Rectal smooth muscle tissue (tissue), 1 donor: Measurements from ENCODE around the gene MUC2.

Experiments used
- H3K27ac ChIP-seq: one replicate; pipeline ENCODE4 v1.7.0; 2013; ENCODE audit warnings: low read depth, low read length, inconsistent platforms
- H3K27me3 ChIP-seq: one replicate; pipeline ENCODE4 v1.7.0; 2013; ENCODE audit warnings: low read length; ENCODE audit not compliant: control insufficient read depth, insufficient read depth
- H3K36me3 ChIP-seq: one replicate; pipeline ENCODE4 v1.7.0; 2013; ENCODE audit warnings: low read length; ENCODE audit not compliant: control insufficient read depth, insufficient read depth
- H3K4me1 ChIP-seq: one replicate; pipeline ENCODE4 v1.7.0; 2013; ENCODE audit warnings: low read length; ENCODE audit not compliant: control insufficient read depth, insufficient read depth
- H3K4me3 ChIP-seq: one replicate; pipeline ENCODE4 v1.7.0; 2013; ENCODE audit warnings: low read length
- H3K9ac ChIP-seq: one replicate; pipeline ENCODE4 v1.7.0; 2013; ENCODE audit warnings: low read length

The MUC2 gene

DNA sequence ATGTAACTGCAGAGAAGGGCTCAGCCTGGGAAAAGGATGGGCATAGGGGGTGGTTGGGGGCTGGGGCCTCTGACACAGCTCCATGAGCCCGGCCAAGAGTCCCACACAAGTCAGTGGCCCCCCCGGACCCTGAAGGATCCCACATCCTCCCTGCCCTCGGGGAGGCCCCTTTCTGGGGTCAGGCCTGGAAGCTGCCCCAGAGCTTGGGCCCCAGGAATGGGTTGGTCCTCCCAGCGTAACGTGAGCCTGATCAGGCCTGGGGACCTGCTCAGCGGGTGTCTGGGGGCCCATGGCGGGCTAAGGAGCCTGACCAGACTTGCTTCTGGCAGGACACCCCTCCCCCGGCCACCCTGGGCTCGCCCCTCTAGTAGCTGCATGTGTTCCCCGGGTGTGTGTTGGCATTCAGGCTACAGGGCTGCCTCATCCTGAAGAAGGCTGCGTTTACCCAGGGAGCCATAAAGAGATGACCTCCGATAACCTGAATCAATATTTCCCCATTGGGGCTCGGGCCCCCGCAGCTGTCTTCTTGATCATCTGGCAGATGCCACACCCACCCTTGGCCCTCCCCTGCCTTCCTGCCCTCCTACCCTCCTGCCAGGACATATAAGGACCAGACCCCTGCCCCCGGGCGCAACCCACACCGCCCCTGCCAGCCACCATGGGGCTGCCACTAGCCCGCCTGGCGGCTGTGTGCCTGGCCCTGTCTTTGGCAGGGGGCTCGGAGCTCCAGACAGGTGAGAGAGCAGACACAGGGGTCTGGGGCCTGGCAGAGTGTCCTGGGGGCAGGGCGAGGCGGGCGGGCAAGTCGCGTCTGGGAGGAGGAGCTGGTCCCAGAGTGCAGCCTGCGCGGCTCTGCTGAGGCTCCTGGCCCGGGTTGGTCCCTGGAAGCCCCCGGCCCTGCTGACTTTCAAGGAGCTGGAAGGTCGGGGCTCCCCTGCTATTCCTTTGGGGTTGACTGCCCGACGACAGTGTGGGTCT lies at the start of gene MUC2:
MUC2 (plus strand) TSS at position 631 of the 978 bp plus-strand sequence.
- Histone ChIP-seq H3K4me3 (peak within 1 kb of the TSS; percentile 16), H3K4me1 (no peaks in the 10 kb centered on the region), H3K36me3 (no peaks in the 10 kb centered on the region), H3K27me3 (no peaks in the 10 kb centered on the region), H3K27ac (no peak within 1 kb of the TSS), H3K9ac (no peak within 1 kb of the TSS)

DNA sequence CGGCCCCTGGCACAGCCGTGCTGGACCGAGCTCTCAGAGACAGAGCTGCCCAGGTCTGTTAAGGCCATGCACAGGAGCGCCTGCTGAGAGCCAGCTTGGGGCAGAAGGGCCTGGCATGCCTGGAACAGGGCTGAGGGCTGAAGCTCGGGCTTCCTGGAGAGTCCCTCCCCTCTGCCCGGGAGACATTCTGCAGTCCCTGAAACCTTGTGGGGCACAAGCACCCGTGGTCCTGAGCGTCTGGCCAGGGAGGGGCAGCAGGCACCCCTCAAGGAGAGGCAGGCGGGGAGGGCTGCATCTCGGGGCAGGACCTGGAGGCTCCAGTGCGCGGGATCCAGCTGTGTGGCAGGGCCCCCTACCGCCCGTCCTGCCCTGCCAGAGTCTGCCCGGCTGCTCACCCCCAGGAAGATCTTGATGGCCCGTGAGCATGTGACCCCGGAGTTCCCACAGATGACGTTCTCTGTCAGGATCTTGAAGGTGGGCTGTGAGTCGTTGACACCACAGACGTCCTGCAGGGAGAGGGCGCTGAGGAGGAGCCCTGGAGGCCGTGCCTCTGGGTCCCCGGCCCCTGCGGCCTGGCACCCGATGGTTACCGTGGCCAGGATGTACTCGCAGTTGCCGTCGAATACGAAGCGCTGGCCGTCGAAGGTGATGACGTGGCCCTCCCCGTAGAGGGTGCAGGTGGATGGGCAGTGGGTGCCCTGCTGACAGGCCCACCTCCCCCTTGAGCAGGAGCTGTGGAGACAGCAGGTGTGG lies 49.1 kb upstream of the MUC2 start:
- Histone ChIP-seq H3K4me1 (no peaks in the 10 kb centered on the region), H3K36me3 (no peaks in the 10 kb centered on the region)

DNA sequence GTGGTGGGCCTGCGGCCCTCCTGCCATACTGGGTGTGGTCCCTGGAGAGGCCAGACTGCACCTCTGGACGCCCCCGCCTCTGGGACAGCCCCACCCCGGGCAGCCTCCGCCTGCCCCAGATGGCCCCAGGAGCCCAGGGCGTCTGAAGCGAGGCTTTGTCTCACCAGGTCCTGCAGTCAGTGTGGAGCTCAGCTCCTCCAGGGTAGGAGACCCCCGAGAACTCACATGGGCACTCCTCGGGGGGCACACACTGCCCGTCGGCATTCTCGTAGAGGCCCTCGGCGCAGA lies 48.6 kb upstream of the MUC2 start:
- Histone ChIP-seq H3K4me1 (no peaks in the 10 kb centered on the region), H3K9ac (no peak overlapping the region), H3K27me3 (no peaks in the 10 kb centered on the region), H3K4me3 (no peak overlapping the region), H3K27ac (no peak overlapping the region), H3K36me3 (no peaks in the 10 kb centered on the region)

More for the DNA sequence above, 49.1 kb upstream of the MUC2 start:
- Histone ChIP-seq H3K4me3 (no peak overlapping the region), H3K9ac (no peak overlapping the region), H3K27ac (no peak overlapping the region), H3K27me3 (no peaks in the 10 kb centered on the region)

DNA sequence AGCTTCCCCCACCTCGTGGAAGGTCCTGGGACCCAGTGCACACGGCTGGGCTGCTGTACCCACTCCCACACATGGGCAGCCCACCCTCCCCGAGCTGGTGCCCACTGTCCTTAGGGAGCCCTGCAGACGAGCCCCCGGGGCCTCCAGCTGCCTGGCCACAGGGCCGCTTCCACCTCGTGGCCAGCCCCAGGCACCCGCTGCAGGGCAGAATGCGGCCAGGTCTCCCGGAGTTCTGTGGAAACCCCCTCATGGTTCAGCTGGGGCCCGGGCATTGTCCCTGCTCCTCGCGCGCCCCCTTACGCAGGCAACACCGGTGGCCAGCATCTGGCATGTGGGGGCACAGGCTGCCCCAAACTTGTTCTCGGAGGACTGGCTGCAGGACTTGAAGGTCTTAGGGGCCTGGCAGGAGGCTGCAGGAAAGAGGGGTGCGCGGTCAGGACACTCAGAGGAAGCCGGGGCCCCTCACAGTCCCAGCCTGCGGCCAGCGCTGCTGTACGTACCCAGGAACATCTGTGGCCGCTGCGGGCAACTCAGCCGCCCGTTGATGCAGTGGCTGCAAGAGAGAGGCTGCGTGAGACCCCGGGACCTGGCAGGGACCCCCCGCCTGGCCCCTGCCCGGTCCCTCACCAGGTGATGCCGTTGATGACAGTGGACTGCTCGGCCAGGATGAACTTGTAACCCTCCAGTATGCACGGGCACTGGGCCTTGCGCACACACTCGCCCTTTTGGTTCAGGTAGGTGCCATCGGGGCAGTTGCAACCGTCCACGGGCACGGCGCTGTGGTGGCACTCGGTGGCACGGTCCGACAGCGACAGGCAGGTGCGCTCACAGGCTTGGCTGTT lies 47.8 kb upstream of the MUC2 start:
- Histone ChIP-seq H3K27me3 (no peaks in the 10 kb centered on the region), H3K36me3 (no peaks in the 10 kb centered on the region), H3K4me1 (no peaks in the 10 kb centered on the region), H3K9ac (no peak overlapping the region), H3K27ac (no peak overlapping the region), H3K4me3 (no peak overlapping the region)

DNA sequence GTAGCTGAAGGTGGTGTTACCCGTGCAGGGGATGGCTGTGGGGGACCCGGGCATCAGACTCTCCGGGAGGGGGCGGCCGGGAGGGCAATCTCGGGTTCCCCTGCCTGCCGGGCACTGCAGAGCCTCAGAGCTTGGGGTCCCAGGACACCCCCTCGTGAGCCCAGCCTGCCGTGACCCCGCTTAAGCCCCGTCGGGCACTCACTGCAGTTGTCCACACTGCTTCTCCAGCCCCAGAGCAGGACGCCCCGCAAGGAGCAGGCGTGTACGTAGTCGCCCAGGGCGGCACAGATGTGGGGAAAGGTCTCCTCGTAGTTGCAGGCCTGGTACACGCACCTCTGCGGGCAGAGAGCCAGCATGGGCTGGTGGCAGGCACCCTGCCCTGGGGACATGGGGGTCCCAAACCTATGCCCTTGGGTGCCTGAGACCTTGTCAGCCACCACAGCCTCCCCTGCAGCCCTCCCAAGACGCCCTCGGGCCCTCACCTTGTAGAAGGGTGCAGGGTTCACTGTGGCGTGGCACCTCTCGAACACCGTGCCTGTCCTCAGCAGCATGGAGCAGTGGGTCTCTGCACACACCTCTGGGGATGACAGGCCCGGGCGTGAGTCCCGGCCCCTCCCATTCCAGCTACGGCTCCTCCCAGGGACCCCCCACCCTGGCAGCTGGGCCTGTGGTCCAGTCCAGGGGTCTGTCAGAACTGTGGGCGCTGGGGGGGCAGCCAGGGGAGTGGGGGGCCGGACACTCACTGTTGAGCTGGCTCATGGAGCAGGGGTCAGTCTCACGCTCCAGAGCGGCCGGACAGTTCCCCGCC lies 47.0 kb upstream of the MUC2 start:
- no peaks in the 10 kb centered on the region for H3K4me1 ChIP-seq
- H3K9ac ChIP-seq, result no peak overlapping the region
- no peak overlapping the region for H3K27ac ChIP-seq
- H3K27me3 ChIP-seq, result no peaks in the 10 kb centered on the region
- no peaks in the 10 kb centered on the region for H3K36me3 ChIP-seq
- H3K4me3 ChIP-seq, result no peak overlapping the region

DNA sequence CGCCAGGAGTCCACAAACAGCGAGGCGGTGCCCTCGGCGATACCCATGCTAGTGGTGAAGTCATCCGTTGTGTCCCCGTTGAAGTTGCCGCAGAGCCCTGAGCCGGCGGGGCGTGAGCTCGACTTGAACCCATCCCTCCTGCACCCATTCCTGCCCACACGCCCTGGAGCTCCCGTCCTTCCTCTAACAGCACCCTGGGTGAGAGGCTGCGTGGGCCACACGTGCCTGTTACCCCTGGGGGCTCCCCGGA lies 46.5 kb upstream of the MUC2 start:
- H3K9ac ChIP-seq, result no peak overlapping the region
- no peaks in the 10 kb centered on the region for H3K27me3 ChIP-seq
- H3K4me1 ChIP-seq, result no peaks in the 10 kb centered on the region
- no peak overlapping the region for H3K4me3 ChIP-seq
- no peak overlapping the region for H3K27ac ChIP-seq
- H3K36me3 ChIP-seq, result no peaks in the 10 kb centered on the region

DNA sequence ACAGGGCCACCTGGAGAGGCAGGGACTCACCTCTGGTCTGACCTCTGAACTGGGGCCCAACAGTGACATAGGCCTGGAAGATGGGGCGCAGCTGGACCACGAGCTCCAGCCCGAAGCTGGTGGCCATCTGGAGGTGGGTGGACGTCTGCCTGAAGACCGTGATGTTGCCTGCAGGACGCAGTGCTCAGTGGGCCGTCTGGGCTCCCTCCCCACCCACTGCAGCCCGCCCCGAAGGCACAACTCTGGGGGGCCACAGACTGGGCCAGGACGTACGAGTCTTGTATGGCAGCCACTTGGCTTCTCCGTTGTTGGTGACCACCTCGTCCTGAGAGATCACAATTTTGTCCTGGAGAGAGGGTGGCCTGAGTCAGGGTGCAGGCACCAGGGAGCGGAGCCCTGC lies 46.1 kb upstream of the MUC2 start:
- Histone ChIP-seq H3K9ac (no peak overlapping the region), H3K4me1 (no peaks in the 10 kb centered on the region), H3K27ac (no peak overlapping the region), H3K36me3 (no peaks in the 10 kb centered on the region), H3K4me3 (no peak overlapping the region), H3K27me3 (no peaks in the 10 kb centered on the region)

DNA sequence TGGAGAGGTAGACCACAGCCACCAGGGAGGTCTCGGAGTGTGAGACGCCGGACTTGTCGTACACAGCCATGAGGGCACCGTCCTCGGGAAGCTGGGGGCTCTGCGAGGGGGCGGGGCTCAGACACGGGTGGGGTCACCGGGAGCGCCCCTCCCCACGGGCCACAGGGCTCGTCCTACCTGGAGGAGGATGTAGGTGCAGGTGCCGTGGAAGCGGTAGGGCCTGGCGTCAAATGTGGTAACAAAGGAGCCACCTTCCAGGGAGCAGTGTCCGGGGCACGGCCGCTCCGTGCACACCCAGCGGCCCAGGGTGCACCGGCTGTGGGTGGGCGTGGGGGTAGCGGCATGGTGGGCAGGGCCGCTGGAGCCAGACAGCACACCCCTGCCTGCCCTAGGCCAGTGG lies 45.6 kb upstream of the MUC2 start:
- no peak overlapping the region for H3K4me3 ChIP-seq
- H3K27me3 ChIP-seq, result no peaks in the 10 kb centered on the region
- no peaks in the 10 kb centered on the region for H3K4me1 ChIP-seq
- no peak overlapping the region for H3K27ac ChIP-seq
- no peak overlapping the region for H3K9ac ChIP-seq
- H3K36me3 ChIP-seq, result no peaks in the 10 kb centered on the region

DNA sequence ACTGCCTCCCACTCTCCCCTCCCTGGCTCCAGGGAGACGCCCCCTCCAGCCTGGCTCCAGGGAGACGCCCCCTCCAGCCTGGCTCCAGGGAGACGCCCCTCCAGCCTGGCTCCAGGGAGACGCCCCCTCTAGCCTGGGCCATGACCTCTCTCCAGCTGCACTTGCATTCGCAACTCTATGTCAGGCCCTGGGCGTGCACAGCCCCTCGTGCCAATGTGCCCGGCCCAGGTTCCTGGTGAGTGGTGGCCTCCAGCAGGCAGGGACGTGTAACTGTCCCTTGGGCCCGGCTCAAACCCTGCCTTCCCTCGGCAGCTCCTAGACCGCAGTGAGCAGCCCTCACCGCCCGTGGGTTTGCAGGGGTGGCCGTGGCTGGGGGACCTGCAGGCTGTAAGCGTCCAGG lies 45.0 kb upstream of the MUC2 start:
- Histone ChIP-seq H3K4me3 (no peak overlapping the region), H3K9ac (no peak overlapping the region), H3K4me1 (no peaks in the 10 kb centered on the region), H3K36me3 (no peaks in the 10 kb centered on the region), H3K27me3 (no peaks in the 10 kb centered on the region), H3K27ac (no peak overlapping the region)

DNA sequence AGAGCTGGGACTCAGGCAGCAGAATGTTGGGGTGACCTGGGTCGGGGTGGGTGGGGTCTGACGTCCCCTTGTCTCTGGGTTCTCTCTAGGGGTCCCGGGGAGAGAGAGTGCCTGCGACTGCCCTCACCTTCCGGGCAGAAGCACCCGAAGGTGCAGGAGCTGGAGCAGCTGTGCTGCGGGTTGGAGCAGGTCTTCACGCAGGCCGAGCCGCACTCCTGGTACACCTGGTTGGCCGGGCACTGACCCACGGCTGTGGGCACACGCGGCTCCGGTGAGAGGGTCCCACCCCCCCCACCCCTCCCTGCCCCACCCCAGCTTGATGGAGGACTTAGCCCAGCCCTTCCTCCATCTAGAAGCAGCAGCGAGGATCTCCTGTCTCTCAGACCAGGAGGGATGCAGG lies 44.6 kb upstream of the MUC2 start:
- no peak overlapping the region for H3K27ac ChIP-seq
- H3K4me1 ChIP-seq, result no peaks in the 10 kb centered on the region
- no peaks in the 10 kb centered on the region for H3K36me3 ChIP-seq
- H3K9ac ChIP-seq, result no peak overlapping the region
- no peaks in the 10 kb centered on the region for H3K27me3 ChIP-seq
- H3K4me3 ChIP-seq, result no peak overlapping the region

DNA sequence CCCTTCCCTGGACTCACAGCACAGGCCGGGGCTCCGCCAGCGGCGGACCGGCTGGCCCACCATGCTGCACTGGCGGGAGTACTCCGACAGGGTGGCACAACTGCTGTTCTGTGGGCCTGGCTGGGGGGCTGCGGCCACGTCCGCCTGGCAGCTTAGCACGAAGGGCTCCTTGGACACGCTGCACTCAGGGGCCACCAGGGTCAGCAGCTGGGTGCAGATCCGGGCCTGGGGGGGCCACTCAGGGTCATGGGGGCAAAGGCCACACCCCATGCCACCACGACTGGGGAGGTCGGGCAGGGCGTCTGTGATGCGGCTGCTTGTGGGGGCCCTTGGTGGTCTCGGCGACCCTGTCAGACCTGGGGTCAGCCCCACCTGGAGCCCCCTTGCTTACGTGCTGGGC lies 44.1 kb upstream of the MUC2 start:
- Histone ChIP-seq H3K27ac (no peak overlapping the region), H3K4me1 (no peaks in the 10 kb centered on the region)

More for the DNA sequence above, 44.1 kb upstream of the MUC2 start:
- H3K4me3 ChIP-seq, result no peak overlapping the region
- H3K27me3 ChIP-seq, result no peaks in the 10 kb centered on the region
- H3K9ac ChIP-seq, result no peak overlapping the region
- no peaks in the 10 kb centered on the region for H3K36me3 ChIP-seq
